Dedifferentiated amniotic fluid mesenchymal stem cell (primary cell): ENCODE measurements around the gene MYEF2.

Experiments used
- DNase-seq: peaks from one replicate; pipeline ENCODE4 v3.0.0-alpha.2; 2016; ENCODE audit errors: extremely low spot score

The MYEF2 gene, protein sequence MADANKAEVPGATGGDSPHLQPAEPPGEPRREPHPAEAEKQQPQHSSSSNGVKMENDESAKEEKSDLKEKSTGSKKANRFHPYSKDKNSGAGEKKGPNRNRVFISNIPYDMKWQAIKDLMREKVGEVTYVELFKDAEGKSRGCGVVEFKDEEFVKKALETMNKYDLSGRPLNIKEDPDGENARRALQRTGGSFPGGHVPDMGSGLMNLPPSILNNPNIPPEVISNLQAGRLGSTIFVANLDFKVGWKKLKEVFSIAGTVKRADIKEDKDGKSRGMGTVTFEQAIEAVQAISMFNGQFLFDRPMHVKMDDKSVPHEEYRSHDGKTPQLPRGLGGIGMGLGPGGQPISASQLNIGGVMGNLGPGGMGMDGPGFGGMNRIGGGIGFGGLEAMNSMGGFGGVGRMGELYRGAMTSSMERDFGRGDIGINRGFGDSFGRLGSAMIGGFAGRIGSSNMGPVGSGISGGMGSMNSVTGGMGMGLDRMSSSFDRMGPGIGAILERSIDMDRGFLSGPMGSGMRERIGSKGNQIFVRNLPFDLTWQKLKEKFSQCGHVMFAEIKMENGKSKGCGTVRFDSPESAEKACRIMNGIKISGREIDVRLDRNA

GRCh38 chr15:48177766-48178647 is at the start of gene MYEF2:
TSS of gene MYEF2 (minus strand) at chr15:48178295. CDS start at chr15:48178237, 58 bp downstream.
- DNase-seq: peak; percentile 69

DNA sequence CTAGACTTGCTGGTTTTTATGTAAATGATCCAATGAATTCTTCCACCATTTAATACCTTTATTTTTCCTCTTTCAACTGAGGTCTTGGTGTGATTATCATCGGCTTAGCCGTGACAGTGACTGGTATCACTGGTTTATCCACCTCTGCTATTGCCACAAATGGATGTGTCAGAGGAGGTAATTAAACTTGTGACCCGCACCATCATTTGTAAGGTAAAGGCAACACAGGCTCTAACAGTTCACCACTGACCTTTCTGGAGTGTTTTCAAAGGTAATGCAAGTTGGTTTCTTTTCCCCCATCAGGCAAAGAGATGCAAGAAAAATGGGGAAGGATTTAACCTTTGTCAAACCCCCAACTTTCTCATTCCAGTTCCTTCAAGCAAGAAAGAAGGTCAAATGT is 47.7 kb upstream of the MYEF2 start:
- DNase-seq: no peak

GRCh38 chr15:48222627-48223026 is 44.5 kb upstream of the MYEF2 start:
- DNase-seq: no peak

- DNase-seq: no peak
These were observed 43.8 kb upstream of the MYEF2 start for GRCh38 chr15:48221885-48222284.

GRCh38 chr15:48221261-48221660 is 43.2 kb upstream of the MYEF2 start:
- no peak for DNase-seq

GRCh38 chr15:48205981-48206380 is 27.9 kb upstream of the MYEF2 start, which contains the start of gene SLC12A1:
TSS of gene SLC12A1 (plus strand) at chr15:48206302. CDS start at chr15:48207720, 1,418 bp downstream.
- no peak for DNase-seq

GRCh38 chr15:48202068-48202467 is 24.0 kb upstream of the MYEF2 start:
- DNase-seq: no peak

- DNase-seq: no peak
These were observed 13.6 kb upstream of the MYEF2 start, which contains the start of gene CTXN2 for GRCh38 chr15:48191574-48192225. TSS of gene CTXN2 (plus strand) at chr15:48191665. CDS start at chr15:48201301, 9,636 bp downstream.

DNA sequence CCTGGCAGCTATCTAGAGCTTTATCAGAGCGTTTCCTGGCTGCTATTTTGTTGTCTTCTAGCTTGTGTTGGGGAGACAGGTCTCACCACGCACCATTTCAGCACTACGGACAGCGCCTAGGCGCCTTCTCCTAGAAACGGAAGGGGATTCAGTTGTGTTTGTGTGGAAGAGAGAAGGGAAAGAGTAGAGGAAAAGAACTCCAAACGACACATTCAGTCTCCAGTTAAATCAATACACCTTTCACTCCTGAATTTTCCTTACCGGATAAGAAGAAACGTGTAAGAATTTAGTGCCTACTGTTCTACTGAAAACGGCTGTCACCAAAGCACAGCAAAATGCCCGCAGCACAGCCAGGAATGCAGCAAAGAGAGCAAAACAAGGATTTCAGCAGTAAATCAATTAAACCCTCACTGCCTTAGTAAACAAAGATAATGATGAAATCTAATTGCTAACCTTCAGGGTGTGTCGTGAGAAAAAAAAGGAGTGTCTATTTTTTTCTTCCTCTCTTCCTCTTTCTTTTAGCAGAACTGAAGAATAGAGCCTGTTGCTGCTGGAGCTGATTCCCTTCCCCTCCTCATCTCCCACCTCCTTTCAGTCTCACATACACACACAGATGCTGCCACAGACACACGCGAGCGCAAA is 13.0 kb upstream of the MYEF2 start:
- DNase-seq: peak; percentile 37

DNA sequence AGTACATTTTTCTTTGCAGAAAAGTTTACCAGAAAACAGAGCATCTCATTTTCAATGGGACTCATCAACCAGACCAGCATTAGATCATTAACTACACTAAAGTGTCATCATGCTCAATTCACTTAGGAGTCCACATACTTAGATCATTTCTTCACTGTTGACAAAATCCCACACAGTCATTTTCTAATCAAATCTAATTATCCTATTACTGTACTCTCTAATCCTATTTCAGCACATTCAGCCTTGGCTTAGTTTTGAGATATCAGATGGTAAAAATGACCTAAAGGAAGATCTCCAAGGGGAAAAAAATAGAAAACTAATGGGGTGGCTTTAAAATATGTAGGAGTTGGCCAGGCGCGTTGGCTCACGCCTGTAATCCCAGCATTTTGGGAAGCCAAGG is 8.2 kb upstream of the MYEF2 start:
- no peak for DNase-seq

- no peak for DNase-seq
These were observed 7.4 kb upstream of the MYEF2 start for GRCh38 chr15:48185529-48185928.

DNA sequence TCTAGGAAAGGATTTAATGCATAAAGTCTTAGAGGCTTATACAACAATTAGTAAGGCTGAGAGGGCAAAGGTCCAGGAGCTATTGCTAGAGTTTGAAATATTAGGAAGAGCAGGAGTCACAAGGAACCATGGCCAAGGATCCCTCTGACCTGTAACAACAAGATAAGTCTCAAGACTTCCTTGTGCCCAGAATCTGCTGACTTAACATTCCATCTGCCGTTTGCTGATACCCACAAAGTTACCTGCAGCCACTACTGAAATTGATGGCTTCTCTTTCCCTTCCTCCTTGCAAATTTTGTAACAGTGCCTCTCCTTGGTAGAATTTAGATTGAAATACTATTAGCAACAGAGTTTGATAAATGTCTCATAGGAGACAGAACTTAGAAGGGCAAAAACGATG is 4.7 kb upstream of the MYEF2 start:
- DNase-seq: no peak

DNA sequence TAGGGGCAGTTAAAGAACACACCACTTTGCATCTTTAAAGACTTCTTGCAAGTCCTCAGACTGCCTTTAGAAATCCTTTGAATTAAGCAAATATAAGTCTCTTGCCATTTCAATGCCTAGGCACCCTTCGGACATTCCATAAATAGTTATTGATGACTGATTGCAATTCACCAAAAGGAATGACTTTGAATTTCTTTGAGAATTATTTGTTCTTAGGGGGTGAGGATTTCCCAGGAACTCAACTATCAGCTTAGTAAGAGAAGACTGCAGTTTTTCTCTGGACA is 495 bp upstream of the MYEF2 start:
- DNase-seq: no peak

GRCh38 chr15:48177383-48177765 is 721 bp downstream of the MYEF2 start:
- peak; percentile 33 for DNase-seq

DNA sequence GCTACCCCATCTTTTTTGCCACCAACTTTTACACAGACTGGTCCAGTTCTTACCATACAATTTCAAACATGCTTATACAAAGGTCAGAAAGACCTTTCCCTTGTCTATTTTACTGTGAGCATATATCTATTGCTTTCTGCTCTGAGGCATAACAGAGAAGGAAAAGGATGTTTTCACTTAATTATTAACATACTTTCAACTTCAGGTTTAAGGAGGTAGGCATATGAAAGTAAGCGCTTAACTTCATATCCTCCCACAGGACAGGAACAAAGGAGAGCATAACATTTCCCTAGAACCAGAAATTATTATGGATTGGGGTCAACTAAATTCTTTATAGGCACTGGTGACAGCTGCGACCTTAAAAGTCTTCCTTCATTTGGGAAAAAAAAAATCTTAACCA is 1.1 kb downstream of the MYEF2 start:
- DNase-seq: no peak

- no peak for DNase-seq
These were observed 2.0 kb downstream of the MYEF2 start for GRCh38 chr15:48176112-48176511.

- DNase-seq: no peak
These were observed 3.0 kb downstream of the MYEF2 start for GRCh38 chr15:48175126-48175525.

GRCh38 chr15:48170981-48171380 is 7.1 kb downstream of the MYEF2 start:
- DNase-seq: no peak

GRCh38 chr15:48168616-48169015 is 9.5 kb downstream of the MYEF2 start:
- DNase-seq: no peak

DNA sequence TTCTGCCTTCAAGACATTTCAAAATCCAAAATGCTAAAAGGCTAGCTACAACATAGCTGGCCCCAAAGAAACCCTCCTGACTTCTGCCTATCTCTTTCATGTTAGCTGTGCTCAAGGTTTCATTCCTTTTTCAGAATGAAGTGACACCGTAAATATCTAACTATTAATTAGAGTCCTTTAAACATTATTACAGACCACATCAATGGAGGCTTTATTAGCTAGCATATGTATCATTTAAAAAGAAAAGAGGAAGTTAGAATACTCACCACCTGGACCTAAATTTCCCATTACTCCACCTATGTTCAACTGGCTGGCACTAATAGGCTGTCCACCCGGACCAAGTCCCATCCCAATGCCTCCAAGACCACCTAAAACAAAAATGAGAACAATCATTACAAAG is 24.6 kb downstream of the MYEF2 start:
- DNase-seq: no peak

- no peak for DNase-seq
These were observed 28.2 kb downstream of the MYEF2 start for GRCh38 chr15:48149858-48150257.
